Activated naive CD8-positive, alpha-beta T cell (primary cell): ENCODE data around the gene PRRT3.
"Not testable (repeated sequence)": the region's sequence is repeated elsewhere in the genome, so short reads cannot be mapped to it uniquely, and the experiment has no call there.

Source experiments
- H3K27ac Mint-ChIP-seq: one replicate; pipeline ENCODE4 v1.8.0; 2021; ENCODE audit warnings: mixed read lengths
- H3K27me3 Mint-ChIP-seq: one replicate; pipeline ENCODE4 v1.8.0; 2021; ENCODE audit warnings: mixed read lengths
- H3K36me3 Mint-ChIP-seq: one replicate; pipeline ENCODE4 v1.8.0; 2021; ENCODE audit warnings: mixed read lengths
- H3K4me1 Mint-ChIP-seq: one replicate; pipeline ENCODE4 v1.8.0; 2021; ENCODE audit warnings: low read depth, mixed read lengths
- H3K4me3 Mint-ChIP-seq: one replicate; pipeline ENCODE4 v1.8.0; 2021; ENCODE audit warnings: mild to moderate bottlenecking, mixed read lengths
- H3K9me3 Mint-ChIP-seq: one replicate; pipeline ENCODE4 v1.8.0; 2021; ENCODE audit warnings: low read depth, mixed read lengths

The PRRT3 gene

DNA sequence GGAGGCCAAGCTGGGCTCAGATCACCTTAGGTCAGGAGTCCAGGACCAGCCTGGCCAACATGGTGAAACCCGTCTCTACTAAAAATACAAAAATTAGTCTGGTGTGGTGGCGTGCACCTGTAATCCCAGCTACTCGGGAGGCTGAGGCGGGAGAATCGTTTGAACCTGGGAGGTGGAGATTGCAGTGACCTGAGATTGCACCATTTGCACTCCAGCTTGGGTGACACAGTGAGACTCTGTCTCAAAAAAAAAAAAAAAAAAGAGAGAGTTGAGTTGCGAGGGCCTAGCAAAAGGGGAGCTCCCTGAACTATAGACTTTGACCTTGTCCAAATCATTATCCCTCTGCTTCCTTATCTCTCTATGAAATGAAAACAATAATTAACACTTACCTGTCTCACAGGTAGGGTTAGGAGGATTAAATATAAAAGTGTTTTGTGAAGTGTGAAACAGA lies 51.2 kb downstream of the PRRT3 start:
- not testable (repeated sequence) for H3K27ac Mint-ChIP-seq, H3K9me3 Mint-ChIP-seq, H3K4me3 Mint-ChIP-seq, H3K27me3 Mint-ChIP-seq, H3K36me3 Mint-ChIP-seq
- H3K4me1 Mint-ChIP-seq, result peaks cover 37% of the 10 kb centered on the region

DNA sequence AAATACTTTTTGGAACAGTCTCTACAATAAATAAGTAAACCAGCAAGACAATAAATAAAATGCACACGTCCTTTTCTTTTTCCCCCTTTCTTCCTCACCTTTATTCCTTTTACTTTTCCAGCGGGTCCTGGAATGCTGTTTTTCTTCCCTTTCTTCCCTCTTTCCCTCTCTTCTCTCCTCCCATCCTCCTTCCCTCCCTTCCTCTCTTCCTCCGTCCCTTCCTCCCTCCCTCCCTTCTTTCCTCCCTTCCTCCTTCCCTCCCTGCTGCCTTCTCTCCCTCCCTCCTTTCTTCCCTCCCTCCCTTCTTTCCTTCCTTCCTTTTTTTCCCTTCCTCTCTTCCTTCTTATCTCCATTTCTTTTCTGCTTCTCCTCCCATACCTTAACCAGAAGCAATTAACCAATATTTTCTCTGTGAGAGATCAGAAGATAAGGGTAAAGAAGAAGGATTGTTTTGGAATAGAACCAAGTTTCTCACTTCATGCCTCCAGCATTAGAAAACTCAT lies 52.9 kb downstream of the PRRT3 start:
- H3K27ac Mint-ChIP-seq, result peak overlapping the region; percentile 67

DNA sequence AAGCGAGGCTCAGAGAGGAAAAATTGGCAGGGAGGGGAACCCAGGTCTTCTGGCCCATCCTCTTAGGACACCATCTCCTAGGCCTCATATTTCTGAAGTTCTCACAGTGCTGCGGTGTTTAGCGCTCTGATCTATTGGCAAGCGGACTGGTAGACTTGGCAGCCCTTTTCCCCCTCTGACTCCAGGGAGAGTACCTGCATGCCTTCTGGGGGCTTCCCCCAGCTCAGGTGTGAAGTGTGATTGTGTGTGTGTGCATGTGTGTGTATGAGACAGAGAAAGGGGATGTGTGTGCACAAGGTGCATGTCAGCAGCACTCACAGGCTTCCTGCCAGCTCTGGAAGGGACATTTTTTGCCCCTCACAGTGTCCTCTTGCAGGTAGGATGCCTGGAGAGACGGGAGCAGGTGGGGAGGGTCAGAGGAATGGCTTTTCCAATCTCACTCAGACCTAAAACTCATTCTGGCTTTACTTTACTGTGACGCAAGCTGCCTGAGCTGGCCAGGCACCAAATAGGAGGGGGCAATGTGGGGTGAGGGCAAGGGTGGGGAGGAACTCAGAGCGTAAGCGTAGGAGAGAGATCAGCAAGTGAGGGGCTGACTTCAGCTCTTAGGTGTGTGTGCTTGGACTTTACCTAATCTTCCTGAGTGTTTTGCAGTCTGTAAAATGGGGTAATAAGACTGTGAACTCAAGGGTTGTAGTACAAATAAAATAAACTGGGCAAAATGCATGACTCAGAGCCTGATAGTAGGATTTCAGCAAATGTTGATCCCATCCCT lies 53.6 kb downstream of the PRRT3 start:
- H3K27ac Mint-ChIP-seq, result peak overlapping the region; percentile 67
- H3K27me3 Mint-ChIP-seq, result no peaks in the 10 kb centered on the region
- peaks cover 3% of the 10 kb centered on the region for H3K9me3 Mint-ChIP-seq
- H3K4me3 Mint-ChIP-seq, result no peak overlapping the region
- peaks cover 56% of the 10 kb centered on the region for H3K4me1 Mint-ChIP-seq
- peaks cover 12% of the 10 kb centered on the region for H3K36me3 Mint-ChIP-seq

More for the DNA sequence above, 52.9 kb downstream of the PRRT3 start:
- peaks cover 49% of the 10 kb centered on the region for H3K4me1 Mint-ChIP-seq
- H3K27me3 Mint-ChIP-seq, result no peaks in the 10 kb centered on the region
- H3K9me3 Mint-ChIP-seq, result peaks cover 3% of the 10 kb centered on the region
- H3K4me3 Mint-ChIP-seq, result no peak overlapping the region
- peaks cover 6% of the 10 kb centered on the region for H3K36me3 Mint-ChIP-seq

- H3K27ac Mint-ChIP-seq, result peak overlapping the region; percentile 72
- H3K9me3 Mint-ChIP-seq, result peaks cover 3% of the 10 kb centered on the region
- peaks cover 19% of the 10 kb centered on the region for H3K36me3 Mint-ChIP-seq
- no peaks in the 10 kb centered on the region for H3K27me3 Mint-ChIP-seq
- H3K4me1 Mint-ChIP-seq, result peaks cover 55% of the 10 kb centered on the region
- no peak overlapping the region for H3K4me3 Mint-ChIP-seq
Measured at GRCh38 chr3:9897408-9898372, 54.5 kb downstream of the PRRT3 start.

GRCh38 chr3:9896755-9897407 lies 55.3 kb downstream of the PRRT3 start:
- H3K9me3 Mint-ChIP-seq, H3K27me3 Mint-ChIP-seq, H3K4me3 Mint-ChIP-seq: not testable (repeated sequence)
- H3K36me3 Mint-ChIP-seq, result peaks cover 23% of the 10 kb centered on the region
- H3K4me1 Mint-ChIP-seq, result peaks cover 53% of the 10 kb centered on the region
- H3K27ac Mint-ChIP-seq, result peak overlapping the region; percentile 41

GRCh38 chr3:9895715-9896114 lies 56.5 kb downstream of the PRRT3 start:
- H3K9me3 Mint-ChIP-seq, H3K27me3 Mint-ChIP-seq, H3K4me3 Mint-ChIP-seq: not testable (repeated sequence)
- peaks cover 28% of the 10 kb centered on the region for H3K36me3 Mint-ChIP-seq
- peak overlapping the region; percentile 41 for H3K27ac Mint-ChIP-seq
- H3K4me1 Mint-ChIP-seq, result peaks cover 54% of the 10 kb centered on the region
